ENCODE data around the gene RERE.
"Not testable (repeated sequence)": the region's sequence is repeated elsewhere in the genome, so short reads cannot be mapped to it uniquely, and the experiment has no call there.

RERE gene

DNA sequence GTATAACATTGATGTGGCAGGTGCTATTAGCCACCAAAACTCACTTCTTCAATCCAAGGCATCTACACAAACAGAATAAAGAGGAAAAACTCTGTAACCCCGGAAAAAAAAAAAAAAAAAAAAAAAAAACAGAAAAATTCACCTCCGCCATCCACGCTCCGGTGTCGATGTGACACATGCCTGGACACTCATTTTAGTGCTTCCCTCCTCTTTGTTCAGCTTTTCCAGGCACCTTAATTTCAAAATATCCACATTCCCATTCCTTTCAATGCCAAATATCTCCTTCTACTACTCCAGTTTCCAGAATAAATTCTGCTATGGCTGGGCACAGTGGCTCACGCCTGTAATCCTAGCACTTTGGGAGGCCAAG is 5.8 kb upstream of the RERE start:
- TF ChIP-seq, protein P1, sequence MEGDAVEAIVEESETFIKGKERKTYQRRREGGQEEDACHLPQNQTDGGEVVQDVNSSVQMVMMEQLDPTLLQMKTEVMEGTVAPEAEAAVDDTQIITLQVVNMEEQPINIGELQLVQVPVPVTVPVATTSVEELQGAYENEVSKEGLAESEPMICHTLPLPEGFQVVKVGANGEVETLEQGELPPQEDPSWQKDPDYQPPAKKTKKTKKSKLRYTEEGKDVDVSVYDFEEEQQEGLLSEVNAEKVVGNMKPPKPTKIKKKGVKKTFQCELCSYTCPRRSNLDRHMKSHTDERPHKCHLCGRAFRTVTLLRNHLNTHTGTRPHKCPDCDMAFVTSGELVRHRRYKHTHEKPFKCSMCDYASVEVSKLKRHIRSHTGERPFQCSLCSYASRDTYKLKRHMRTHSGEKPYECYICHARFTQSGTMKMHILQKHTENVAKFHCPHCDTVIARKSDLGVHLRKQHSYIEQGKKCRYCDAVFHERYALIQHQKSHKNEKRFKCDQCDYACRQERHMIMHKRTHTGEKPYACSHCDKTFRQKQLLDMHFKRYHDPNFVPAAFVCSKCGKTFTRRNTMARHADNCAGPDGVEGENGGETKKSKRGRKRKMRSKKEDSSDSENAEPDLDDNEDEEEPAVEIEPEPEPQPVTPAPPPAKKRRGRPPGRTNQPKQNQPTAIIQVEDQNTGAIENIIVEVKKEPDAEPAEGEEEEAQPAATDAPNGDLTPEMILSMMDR (IDR thresholded peaks at IDR 0.05; ENCODE audit: extremely low read depth, insufficient read depth, missing control alignments) = no peak
- in situ Hi-C loops (cut with MboI; ENCODE audit: low pct_unique_long_range_greater_than_20kb, low sequenced_read_pairs, unreplicated experiment) = no loop called here
- DNase-seq (ENCODE audit: low spot score) = no peak

- TF ChIP-seq, protein P1 (IDR thresholded peaks at IDR 0.05; ENCODE audit: extremely low read depth, insufficient read depth, missing control alignments) = no peak
- in situ Hi-C loops (cut with MboI; ENCODE audit: low pct_unique_long_range_greater_than_20kb, low sequenced_read_pairs, unreplicated experiment) = no loop called here
- no peak for DNase-seq (ENCODE audit: low spot score)
Observed at GRCh38 chr1:8822373-8823294, 5.2 kb upstream of the RERE start.

DNA sequence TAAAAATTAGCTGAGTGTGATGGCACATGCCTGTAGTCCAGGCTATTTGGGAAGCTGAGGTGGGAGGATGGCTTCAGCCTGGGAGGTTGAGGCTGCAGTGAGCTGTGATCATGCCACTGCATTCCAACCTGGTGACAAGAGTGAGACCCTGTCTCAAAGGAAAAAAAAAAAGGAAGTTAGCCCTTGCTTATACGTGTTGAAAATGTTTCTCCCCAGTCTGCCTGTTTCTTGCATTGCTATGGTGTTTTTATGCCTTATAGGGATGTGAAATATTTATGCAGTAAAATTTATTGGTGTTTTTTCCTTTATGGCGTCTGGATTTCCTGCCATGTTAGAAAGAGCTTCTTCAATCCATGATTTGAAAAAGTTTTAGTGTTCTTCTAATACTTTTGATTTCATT is 3.6 kb upstream of the RERE start:
- in situ Hi-C loops (cut with MboI; ENCODE audit: low pct_unique_long_range_greater_than_20kb, low sequenced_read_pairs, unreplicated experiment) = no loop called here
- TF ChIP-seq, protein P1 (IDR thresholded peaks at IDR 0.05; ENCODE audit: extremely low read depth, insufficient read depth, missing control alignments) = no peak

DNA sequence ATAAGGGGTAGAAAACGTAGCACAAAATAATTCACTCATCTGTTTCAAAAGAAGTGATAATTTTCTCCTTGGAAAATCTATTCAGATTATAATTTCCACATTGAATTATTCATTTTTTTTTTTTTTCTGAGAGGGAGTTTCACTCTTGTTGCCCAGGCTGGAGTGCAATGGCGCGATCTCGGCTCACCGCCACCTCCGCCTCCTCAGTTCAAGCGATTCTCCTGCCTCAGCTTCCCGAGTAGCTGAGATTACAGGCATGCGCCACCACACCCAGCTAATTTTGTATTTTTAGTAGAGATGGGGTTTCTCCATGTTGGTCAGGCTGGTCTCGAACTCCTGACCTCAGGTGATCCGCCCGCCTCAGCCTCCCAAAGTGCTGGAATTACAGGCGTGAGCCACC is 1.3 kb upstream of the RERE start:
- DNase-seq (ENCODE audit: low spot score); in situ Hi-C loops (cut with MboI; ENCODE audit: low pct_unique_long_range_greater_than_20kb, low sequenced_read_pairs, unreplicated experiment): not testable (repeated sequence)

More for the DNA sequence above, 3.6 kb upstream of the RERE start:
- no peak for DNase-seq (ENCODE audit: low spot score)

DNA sequence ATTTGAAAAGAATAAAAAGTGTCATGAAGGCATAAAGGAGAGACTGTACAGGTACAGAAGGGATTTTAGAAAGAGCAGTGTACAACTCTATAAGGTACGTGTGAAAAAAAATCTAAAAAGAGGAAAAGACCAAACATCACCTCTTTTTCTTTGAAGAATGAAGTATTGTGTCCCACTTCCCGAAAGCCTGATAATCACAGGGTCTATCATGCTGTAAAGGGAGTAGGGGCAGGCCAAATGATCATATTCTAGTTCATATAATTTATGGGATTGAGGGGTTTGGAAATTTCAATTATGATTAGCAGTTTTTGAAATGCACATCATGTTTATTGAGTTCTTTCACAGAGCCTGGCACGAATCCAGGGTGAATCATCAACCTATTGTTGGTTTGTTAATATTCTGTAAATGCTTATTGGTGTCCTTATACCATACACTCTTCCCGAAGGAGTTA is 910 bp upstream of the RERE start:
- in situ Hi-C loops (cut with MboI; ENCODE audit: low pct_unique_long_range_greater_than_20kb, low sequenced_read_pairs, unreplicated experiment) = no loop called here
- no peak for DNase-seq (ENCODE audit: low spot score)
- TF ChIP-seq, protein P1 (IDR thresholded peaks at IDR 0.05; ENCODE audit: extremely low read depth, insufficient read depth, missing control alignments) = no peak

DNA sequence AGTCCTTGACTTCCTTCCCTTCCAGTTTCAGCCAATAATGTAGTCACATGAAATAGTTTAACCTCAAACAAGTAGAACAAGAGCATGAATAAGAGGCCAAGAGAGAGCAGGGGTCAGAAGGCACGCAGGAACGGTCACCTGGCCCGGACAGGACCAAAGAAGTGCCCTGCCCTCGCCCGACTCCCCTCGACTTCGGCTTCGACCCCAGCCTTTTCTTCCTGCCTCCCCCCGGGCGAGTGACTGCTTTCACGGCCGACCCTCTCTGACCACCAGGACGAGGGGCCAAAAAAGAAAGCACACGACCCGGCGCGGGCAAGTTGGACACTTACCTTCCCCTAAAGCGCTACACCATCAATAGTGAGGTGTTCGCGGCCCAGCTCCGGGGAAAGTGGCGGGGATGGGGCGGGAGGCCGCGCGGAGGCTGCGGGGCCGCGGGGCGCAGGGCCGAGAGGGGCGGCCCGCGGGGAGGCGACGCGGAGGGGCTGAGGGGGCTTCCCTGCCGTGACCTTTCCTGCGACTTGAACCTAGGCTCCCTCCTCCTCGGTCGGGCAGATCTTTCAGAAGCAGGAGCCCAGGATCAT is 519 bp downstream of the RERE start:
- TF ChIP-seq, protein P1 (IDR thresholded peaks at IDR 0.05; ENCODE audit: extremely low read depth, insufficient read depth, missing control alignments) = no peak
- DNase-seq (ENCODE audit: low spot score) = peak; percentile 41
- in situ Hi-C loops (cut with MboI; ENCODE audit: low pct_unique_long_range_greater_than_20kb, low sequenced_read_pairs, unreplicated experiment) = no loop called here

DNA sequence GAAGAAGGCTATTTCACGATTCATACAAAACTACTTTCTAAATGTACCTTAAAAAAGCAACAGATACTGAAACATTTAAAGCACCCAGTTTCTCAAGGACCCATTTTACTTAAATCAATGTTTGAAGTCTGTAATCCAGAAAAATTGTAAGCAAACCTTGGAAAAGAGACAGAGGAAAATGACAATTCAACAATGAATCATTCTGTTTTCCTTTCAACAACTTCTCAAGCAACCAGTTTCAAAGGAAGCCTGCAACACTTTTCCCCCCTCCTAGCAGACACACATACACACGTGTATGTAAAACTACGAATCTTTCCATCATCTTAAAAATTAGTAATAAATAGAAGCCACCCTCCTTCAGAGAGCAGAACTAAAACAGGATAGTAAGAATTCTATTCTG is 1.2 kb downstream of the RERE start:
- no peak for DNase-seq (ENCODE audit: low spot score)
- in situ Hi-C loops (cut with MboI; ENCODE audit: low pct_unique_long_range_greater_than_20kb, low sequenced_read_pairs, unreplicated experiment) = no loop called here
- TF ChIP-seq, protein P1 (IDR thresholded peaks at IDR 0.05; ENCODE audit: extremely low read depth, insufficient read depth, missing control alignments) = no peak

Data from GM13977 (cell line).